HG03342 (cell line): ENCODE measurements around the gene KLHL26.
A peak's percentile ranks its signal among the peaks of the same experiment; 100 is the strongest.
"Not testable (repeated sequence)": the region's sequence is repeated elsewhere in the genome, so short reads cannot be mapped to it uniquely, and the experiment has no call there.

Experiments used
- ATAC-seq: cut with Tn5 transposase; IDR thresholded peaks from one replicate; pipeline ENCODE4 v1.9.1; 2021; ENCODE audit warnings: mild to moderate bottlenecking, moderate library complexity; ENCODE audit not compliant: unreplicated experiment

The KLHL26 gene, protein sequence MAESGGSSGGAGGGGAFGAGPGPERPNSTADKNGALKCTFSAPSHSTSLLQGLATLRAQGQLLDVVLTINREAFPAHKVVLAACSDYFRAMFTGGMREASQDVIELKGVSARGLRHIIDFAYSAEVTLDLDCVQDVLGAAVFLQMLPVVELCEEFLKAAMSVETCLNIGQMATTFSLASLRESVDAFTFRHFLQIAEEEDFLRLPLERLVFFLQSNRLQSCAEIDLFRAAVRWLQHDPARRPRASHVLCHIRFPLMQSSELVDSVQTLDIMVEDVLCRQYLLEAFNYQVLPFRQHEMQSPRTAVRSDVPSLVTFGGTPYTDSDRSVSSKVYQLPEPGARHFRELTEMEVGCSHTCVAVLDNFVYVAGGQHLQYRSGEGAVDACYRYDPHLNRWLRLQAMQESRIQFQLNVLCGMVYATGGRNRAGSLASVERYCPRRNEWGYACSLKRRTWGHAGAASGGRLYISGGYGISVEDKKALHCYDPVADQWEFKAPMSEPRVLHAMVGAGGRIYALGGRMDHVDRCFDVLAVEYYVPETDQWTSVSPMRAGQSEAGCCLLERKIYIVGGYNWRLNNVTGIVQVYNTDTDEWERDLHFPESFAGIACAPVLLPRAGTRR

DNA sequence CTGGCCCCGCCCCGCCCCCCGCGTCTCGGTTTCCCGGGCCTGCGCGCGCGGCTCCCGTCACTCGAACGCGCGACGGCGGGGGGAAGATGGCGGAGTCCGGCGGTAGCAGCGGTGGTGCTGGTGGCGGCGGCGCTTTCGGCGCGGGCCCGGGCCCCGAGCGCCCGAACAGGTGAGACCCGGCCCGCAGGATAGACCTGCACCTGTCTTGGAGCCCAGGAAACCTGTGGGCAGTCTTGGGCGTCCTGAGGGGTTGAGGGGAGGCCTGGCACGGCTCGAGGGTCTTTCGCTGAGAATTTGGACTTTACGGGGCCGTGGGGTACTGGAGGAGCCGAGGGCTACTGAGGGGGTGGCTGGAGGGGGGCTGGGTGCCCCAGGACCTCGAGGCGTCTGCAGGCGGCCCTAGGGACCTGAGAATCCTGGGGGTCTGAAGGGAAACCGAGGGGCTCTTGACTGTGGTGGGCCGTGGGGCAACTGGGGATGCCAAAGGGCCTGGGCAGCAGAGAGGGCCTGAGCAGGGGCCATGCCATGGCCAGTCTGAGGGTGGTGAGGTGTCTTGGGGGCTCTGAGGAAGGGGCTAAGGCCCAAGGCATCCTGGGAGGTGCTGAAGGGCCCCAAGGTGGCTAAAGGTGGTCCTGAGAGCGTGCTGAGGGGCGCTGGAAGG lies at the start of gene KLHL26:
Gene KLHL26 (plus strand): TSS at position 60 of the 661 bp plus-strand sequence. CDS start 27 bp downstream, at position 87.
- no peak for ATAC-seq

DNA sequence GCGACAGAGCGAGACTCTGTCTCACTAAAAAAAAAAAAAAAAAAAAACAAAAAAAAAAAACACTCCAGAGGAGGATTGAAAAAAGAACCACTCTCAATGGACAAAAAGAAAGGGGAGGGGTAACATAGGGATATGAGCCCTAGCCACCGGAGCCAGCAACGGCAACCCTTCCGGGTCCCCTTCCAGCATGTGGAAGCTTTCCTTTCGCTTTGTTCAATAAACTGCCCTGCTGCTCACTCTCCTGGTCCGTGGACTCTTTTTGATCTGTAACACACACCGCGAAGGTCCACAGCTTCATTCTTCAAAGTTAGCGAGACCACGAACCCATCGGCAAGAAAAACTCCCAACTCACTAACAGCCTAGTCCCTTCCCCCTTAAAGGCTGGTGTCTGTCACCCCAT lies 49.3 kb upstream of the KLHL26 start:
- ATAC-seq: no peak

DNA sequence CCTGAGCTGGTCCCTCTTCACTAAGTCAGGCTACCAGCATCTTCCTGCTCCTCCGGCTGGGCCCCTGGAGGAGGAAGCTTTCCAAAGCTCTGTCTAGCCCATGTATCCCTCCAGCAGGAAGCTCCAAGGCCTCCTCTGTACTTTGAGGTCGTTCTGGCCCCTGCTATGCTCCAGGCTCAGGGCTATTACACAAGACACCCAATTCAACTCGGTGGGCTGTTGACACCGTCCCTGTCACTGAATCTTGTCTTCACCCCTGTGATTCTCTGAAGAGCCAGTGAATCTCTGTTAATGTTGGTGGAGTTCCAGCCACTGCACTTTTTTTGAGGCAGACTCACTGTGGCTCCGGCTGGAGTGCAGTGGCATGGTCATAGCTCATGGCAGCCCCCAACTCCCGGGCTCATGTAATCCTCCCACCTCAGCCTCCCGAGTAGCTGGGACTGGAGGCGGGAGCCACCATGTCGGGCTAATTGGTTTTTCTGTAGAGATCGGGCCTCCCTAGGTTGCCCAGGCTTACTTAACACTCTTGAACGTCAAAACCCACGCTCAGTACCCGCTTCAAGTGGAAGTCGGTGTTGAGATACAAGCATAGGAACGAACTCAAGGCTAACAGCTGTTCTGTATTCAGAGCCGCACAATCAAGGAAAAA lies 48.7 kb upstream of the KLHL26 start:
- ATAC-seq: no peak

DNA sequence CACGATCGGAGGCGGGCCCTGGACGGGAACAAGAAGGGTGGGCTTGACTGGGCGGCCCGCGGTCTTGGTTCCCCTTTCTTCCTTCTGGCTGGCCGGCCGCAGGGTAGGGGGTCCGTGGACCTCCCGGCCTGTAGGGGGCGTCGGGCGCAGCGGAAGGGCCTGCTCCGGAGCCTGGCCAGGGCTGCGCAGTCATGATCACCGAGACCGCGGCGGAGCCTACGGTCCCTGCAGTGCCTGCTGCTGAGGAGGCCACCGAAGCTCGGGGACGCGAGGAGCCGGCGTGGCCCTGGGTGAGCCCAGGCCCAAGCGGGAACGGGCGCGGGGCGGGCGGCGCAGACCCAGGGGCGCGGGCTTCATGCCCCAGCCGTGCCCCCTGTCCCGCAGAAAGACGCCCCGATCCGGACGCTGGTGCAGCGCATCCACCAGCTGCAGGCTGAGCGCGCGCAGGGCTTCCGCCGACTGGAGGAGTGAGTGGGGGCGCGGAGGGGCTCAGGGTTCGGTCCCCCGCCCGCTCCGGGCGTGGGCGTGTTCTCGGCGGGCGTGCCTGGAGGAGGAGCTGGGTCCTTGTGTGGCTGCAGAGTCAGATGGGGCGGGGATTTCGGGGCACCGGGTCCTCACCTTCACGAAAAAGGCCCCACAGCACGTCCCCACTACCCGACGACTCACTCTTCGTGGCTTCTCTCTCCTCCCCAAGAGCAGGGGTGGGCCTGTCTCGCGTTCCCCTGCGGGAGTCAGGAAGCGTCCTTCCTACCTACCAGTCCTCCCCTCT lies 48.0 kb upstream of the KLHL26 start, which contains the start of gene REX1BD:
Gene REX1BD (plus strand): TSS at position 188 of the 769 bp plus-strand sequence. CDS start 4 bp downstream, at position 192.
- peak; percentile 67 for ATAC-seq

DNA sequence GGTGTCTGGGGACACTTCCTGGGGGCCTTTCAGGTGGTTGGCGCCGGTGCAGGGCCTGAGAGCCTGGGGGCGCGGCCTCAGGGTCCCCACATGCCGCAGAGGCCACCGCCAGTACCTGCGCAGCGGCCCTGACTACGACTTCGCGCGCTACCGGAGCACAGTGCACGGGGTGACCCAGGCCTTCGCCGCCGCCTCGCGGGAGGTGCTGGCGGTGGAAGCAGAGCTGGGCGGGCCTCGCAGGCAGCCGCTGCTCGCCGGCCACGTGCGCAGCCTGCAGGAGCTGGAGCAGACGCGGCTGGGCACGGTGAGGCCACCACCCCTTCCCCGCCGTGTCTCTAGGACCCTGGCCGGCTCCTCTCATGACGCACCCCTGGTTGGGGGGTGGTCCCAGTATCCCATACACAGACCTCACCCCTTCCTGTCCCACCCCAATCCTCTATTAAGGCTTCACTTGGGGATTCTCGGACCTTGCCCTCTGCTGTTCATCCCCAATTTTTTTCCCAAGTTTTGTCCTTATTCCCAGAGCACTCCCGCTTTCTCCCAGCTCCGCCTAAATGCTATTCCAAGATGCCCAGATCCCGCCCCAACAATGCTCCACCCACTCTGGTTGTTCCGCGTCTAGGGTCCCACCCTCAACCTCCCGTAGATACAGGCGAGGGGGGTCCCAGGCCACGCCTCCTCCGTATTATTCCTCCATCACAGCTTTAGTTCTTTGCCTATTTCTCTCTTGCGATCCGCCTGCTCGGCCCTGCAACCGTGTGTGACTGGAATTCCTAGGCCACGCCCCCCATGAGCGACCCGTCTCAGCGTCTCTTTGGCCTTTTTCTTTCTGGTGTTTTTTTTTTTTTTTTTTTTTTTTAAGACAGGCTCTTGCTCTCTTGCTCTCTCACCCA lies 47.2 kb upstream of the KLHL26 start:
- peak; percentile 41 for ATAC-seq

DNA sequence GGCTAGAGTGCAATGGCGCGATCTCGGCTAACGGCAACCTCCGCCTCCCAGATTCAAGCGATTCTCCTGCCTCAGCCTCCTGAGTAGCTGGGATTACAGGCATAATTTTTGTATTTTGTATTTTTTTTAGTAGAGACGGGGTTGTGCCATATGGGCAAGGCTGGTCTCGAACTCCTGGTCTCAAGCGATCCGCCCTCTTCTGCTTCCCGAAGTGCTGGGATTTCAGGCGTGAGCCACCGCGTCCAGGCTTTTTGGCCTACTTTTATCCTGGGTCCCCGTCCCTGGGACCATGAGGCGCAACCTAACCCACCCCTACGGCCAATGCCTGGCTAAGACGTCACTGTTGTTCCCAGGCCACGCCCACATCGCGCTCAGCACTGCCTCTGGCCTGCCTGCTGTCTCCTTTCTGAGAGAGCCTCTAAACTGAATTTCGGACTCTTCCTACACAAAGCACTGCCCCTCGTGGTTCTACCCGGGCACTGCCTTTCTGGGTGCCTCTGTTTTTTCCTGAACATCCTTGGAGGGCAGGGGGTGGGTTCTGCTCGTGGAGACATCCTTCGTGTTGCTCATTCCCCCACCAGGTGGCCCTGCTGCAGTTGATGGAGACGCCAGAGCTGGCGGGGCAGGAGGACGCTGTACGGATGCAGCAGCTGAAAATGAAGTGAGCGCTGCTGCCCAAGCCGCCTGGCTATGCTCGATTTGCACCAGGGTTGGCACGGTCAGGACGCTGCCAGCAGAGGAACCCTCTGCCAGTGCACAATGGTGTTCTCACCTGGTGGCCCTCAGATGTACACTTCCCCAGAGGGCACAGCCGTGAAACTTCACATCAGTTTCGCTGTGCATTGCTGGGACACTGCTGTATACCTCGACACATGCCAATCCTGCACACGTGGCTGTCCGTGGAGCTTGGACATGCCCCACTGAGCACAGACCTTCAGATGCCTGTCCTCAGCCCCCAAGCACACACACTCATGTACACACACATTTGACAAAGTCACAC lies 46.3 kb upstream of the KLHL26 start:
- no peak for ATAC-seq

DNA sequence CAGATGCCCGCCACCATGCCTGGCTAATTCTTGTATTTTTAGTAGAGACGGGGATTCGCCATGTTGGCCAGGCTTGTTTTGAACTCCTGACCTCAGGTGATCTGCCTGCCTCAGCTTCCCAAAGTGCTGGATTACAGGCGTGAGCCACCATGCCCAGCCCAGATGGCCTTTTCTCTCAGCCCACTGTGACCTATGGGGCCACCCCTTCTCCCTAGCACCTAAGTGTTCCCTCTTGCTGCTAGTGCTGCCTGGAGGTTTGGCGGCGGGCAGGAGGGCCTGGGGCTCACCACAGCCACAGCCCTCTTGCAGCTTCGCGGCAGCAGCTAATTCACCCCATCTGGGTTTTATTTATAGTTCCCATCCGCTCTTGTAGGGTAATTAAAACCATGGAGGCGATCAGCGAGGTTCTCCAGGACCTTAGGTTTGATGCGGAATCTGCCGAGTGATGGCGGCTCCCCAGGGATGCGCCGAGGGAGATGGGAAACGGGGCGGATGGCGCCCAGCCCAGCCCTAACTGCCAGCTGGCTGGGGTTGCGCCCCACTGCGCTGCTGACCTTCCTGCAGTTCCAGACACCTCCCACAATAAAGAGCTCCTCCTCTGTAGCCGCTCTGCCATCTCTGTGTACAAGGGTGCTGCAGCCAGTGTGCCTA lies 45.0 kb upstream of the KLHL26 start:
- ATAC-seq: no peak

DNA sequence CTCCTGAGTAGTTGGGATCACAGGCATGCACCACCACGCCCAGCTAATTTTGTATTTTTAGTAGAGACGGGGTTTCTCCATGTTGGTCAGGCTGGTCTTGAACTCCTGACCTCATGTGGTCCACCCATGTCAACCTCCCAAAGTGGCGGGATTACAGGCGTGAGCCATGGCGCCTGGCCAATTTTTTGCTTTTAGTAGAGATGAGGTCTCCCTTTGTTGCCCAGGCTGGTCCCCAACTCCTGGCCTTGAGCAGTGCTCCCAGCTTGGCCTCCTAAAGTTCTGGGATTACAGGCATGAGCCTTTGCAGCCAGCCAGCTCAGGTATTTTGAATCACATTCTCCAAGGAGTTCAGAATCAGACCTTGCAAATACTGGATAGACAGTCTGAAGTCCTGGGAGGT lies 44.1 kb upstream of the KLHL26 start:
- not testable (repeated sequence) for ATAC-seq

DNA sequence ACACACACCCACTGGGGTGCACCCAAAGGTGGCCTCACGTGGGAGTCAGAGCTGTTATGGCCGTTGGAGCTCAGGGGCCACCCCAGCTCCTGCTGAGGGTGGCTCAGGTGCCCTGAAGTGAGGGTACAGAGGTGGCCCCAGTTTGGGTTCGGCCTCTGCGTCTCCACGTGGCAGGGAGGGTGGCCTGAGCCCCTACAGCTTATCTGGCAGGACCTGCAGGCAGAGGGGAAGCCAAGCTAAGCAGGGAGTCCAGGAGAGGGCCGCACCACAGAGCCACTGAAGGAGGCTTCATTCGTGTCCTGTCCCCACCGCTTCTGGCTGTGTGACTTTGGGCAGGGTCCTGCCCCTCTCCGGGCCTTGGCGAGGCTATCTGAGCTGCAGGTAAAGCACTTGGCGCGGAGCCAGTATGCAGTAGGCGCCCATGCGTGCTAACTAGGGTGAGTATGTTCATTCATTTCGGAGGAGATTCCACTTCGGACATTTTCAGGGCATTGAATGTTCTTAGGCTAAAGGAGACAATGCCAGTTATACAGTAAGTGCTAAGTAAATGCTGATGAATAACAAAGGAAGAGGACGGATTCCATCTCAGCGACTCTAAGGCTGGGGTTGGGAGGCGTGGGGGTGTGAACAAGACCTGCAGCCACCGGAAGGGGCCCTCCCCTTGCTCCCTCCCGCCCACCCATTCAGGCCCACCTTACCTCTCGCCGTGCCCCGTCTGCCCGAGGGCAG lies 43.3 kb upstream of the KLHL26 start:
- no peak for ATAC-seq

DNA sequence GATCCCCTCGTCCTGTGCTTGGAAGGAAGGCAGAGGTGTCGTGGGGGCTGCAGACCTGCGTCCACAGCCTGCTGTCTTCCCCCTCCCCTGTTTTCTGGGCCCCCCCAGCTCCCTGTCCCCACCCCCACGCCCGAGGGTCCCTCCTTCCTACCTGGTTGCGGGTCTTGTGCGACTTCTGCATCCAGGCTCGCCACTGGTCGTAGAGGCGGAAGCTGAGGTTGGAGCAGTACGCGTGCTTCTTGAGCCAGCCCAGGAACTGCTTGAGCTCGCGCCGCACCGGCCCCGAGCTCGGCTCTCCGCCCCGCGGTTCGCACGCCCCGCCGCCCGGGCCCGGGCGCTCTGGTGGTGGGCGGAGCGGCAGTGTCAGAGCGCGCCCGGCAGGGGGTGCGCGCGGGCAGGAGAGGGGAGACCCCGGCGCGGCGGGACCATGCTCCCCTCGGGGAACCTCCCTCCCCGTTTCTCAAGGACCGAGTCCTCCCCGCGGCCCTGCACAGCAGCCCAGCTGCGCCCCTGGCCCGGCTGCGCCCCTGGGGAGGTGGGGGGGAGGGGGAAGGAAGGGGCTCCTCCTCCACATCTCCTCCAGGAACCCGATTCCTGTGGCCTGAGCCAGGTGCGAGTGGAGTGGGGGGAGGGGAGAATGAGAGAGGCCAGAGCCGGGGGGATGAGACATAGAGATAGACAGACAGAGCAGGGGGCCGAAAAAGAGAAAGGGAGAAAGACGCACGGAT lies 42.6 kb upstream of the KLHL26 start:
- ATAC-seq: peak; percentile 55

DNA sequence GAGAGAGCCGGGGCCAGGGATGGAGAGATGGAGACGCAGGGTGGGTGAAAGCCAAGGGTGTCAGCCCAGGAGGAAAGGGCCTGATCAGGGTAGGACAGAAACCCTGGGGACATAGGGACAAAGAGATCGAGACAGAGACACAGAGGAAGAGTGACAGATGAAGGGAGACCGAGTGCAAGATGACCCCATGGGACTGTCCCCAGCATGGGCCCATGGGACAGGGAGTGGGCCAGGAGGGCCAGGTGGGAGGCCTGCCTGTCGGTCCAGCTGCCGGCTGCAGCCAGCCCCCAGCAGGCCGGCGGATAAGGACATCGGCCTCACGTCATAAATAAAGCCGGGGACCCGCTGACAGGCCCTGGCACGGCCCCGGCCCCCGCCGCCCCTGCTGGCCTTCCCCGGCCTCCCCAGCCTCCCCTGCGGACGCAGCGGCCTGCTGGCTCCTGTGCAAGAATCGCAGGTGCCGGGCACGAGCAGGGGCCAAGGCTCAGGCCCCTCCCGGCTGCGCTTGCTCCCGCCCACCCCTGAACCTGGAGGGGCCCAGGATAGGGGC lies 41.9 kb upstream of the KLHL26 start:
- no peak for ATAC-seq

DNA sequence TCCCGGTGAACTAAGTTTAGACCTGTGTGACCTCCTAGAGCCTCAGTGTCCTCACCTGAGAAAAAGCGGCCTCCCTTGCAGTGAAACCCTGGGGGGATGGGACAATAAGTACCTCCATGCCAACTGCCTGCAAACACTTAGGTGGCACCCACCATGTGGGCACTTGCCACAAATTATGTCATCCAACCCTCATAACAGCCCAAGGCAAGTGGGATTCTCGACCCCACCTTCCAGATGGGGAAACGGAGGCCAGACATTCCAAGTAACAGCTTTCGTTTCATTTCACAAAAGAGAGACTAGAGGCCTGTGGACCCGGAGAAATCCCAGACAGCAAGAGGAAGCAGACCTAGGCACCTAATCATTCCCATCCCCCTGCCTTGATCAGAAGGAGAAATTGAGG lies 41.4 kb upstream of the KLHL26 start:
- ATAC-seq: no peak

DNA sequence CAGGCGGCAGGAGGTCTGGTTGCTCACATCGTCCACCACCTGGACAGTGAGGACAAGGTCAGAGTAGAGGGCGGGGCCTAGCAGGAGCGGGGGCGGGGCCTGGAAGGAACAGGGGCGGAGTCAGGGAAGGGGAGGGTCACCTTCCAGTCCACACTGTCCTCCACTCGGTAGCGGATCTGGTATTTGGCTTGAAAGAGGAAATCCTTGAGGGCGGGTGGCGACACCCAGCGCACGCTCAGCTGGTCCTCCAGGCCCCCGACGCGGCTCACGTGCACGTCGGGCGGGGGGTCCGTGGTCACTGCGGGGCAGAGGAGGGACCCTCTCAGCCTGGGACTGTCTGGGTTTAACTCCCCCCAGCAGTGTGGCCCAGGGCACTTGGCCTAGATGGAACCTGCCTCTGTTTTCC lies 40.1 kb upstream of the KLHL26 start:
- ATAC-seq: no peak

DNA sequence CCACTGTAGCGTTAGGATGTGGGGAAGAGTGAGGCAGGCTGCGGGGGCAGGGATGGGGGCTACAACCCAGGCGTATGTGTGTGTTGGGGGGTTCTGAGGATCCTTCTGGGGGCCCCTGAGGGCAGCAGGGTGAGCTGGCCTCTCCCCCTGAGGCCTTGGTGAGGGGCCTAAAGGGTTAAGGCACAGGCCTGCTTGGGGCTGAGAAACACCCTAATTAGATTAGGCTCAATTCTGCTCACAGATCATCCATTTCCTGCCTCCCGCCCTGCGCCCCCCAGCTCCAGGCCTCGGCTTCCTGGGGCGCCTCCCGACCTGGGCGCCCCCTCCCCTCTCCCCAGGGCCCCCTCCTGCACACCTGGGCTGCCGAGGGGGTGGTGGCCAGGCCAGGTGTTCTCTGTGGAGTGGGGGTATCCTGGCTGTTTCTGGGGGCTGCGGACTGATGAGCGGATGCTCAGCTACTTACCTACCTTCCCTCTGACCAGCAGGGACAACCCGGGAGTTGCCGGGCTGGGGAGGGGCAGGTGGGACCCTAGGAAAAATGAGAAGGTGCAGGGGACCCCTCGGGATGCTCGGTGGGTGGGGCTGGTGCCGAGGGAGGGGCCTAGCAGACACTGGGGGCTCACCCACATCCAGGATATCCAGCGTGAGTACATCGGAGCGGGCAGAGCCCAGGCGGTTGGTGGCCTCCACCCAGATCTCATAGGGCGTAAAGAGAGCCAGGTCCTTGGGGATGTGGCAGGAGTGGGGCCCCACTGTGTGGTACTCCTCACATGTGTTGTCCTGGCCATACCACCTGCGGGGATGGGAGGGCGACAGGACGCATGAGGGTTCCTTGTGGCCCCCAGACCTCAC lies 38.8 kb upstream of the KLHL26 start:
- no peak for ATAC-seq

DNA sequence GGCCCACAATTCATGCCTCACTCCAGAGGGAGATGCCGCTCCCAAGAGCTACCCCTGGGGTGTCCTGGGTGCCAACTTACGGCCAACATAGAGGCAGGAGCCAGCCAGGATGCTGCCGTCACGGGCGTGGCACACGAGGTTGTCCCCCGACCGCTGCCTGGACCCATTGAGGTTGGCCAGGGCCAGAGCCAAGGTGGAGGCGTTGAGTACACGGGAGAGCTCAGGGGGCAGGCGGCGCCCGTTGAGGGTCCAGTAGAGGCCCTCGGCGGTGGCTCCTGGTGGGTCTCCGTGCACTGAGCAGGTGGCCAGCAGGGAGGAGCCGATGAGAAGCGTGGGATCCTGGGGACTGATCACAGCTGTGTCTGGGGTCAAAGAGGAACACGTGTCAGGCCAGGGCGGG lies 37.3 kb upstream of the KLHL26 start:
- no peak for ATAC-seq
